GM04504 (cell line): ENCODE results near the gene PHF2.
A peak's percentile ranks its signal among the peaks of the same experiment; 100 is the strongest.

ENCODE experiments used
- DNase-seq: peaks from one replicate; pipeline ENCODE4 v3.0.0-alpha.2; 2012; ENCODE audit warnings: low read depth

Gene PHF2

GRCh38 chr9:93576258-93577077 lies at the start of gene PHF2:
TSS of gene PHF2 (plus strand) at chr9:93576584. CDS start at chr9:93576774, 190 bp downstream.
- DNase-seq: no peak

- no peak for DNase-seq
These were observed 45.0 kb upstream of the PHF2 start for GRCh38 chr9:93531374-93531773.

- no peak for DNase-seq
These were observed 44.2 kb upstream of the PHF2 start for GRCh38 chr9:93532141-93532540.

- DNase-seq: no peak
These were observed 42.5 kb upstream of the PHF2 start for GRCh38 chr9:93533863-93534262.

- no peak for DNase-seq
These were observed 40.2 kb upstream of the PHF2 start for GRCh38 chr9:93536167-93536566.

- no peak for DNase-seq
These were observed 39.5 kb upstream of the PHF2 start for GRCh38 chr9:93536874-93537273.

GRCh38 chr9:93540305-93540704 lies 36.1 kb upstream of the PHF2 start:
- no peak for DNase-seq

- DNase-seq: no peak
These were observed 35.4 kb upstream of the PHF2 start for GRCh38 chr9:93541005-93541404.

- no peak for DNase-seq
These were observed 34.6 kb upstream of the PHF2 start for GRCh38 chr9:93541581-93542349.

GRCh38 chr9:93543117-93543516 lies 33.3 kb upstream of the PHF2 start:
- no peak for DNase-seq

GRCh38 chr9:93546356-93546755 lies 30.0 kb upstream of the PHF2 start:
- DNase-seq: no peak

- DNase-seq: no peak
These were observed 26.8 kb upstream of the PHF2 start for GRCh38 chr9:93549611-93550010.

- DNase-seq: no peak
These were observed 23.5 kb upstream of the PHF2 start for GRCh38 chr9:93552923-93553322.

- DNase-seq: no peak
These were observed 21.0 kb upstream of the PHF2 start for GRCh38 chr9:93555370-93555769.

GRCh38 chr9:93557366-93558137 lies 18.8 kb upstream of the PHF2 start:
- no peak for DNase-seq

GRCh38 chr9:93558503-93558902 lies 17.9 kb upstream of the PHF2 start:
- no peak for DNase-seq

- DNase-seq: no peak
These were observed 15.4 kb upstream of the PHF2 start for GRCh38 chr9:93560991-93561390.

GRCh38 chr9:93562157-93562556 lies 14.2 kb upstream of the PHF2 start:
- DNase-seq: no peak

- DNase-seq: no peak
These were observed 11.3 kb upstream of the PHF2 start for GRCh38 chr9:93565089-93565488.

- DNase-seq: peak; percentile 91
These were observed 9.7 kb upstream of the PHF2 start for GRCh38 chr9:93566408-93567270.

GRCh38 chr9:93567271-93567959 lies 9.0 kb upstream of the PHF2 start:
- DNase-seq: no peak
